ENCODE results near the gene PXN. TPM values are rescaled to one million over a fixed set of nuclear protein-coding genes. Genes with fewer than 3 reads are reported as not detected.

The PXN gene
- total RNA-seq, 8 experiments from 2014 or later = 10.1 to 52.6 (median 23.8) TPM

GRCh38 chr12:120225200-120225558, 40.4 kb downstream of the PXN start:
- ATAC-seq (replicated peaks in 6 of 8) = no peak
- no peak overlapping the region for H3K27ac ChIP-seq
- no peak overlapping the region for H3K4me3 ChIP-seq
- peaks cover 32 to 40% of the 10 kb centered on the region in 2 donors for H3K4me1 ChIP-seq (replicated peaks in 1 of 2)
- WGBS, 10 experiments = 30 to 70% (median 50%) methylated on average over 2 to 9 of the region's 9 CpGs; no CpG with 5 or more reads in 5 of the 10 experiments
- in situ Hi-C loops (cut with MboI; ENCODE audit: low pct_unique_long_range_greater_than_20kb in 2 of 9, low sequenced_read_pairs in 9 of 9, unreplicated experiment in 9 of 9) = loop anchor here in 2 of 9 experiments (5.0 to 10.0 kb wide), 2 partner anchors 42 to 50 kb away; partner anchors contain the start of gene PXN (in 1 of the 2)

GRCh38 chr12:120224304-120225199, 41.0 kb downstream of the PXN start:
- peak in 3 of 8 experiments; percentile 4 to 65 (median 10) for ATAC-seq (replicated peaks in 6 of 8)
- in situ Hi-C loops (cut with MboI; ENCODE audit: low pct_unique_long_range_greater_than_20kb in 2 of 9, low sequenced_read_pairs in 9 of 9, unreplicated experiment in 9 of 9) = loop anchor here in 2 of 9 experiments (5.0 to 25.0 kb wide), 3 partner anchors 43 to 238 kb away; partner anchors contain the start of genes PXN (in 1 of the 2) and SRSF9 (in 1 of the 2)
- WGBS, 10 experiments = 60 to 83% methylated on average over 1 of the region's 25 CpGs; no CpG with 5 or more reads in 8 of the 10 experiments
- Histone ChIP-seq H3K4me1 (replicated peaks in 1 of 2) (peaks cover 26 to 34% of the 10 kb centered on the region in 2 donors), H3K27ac (no peak overlapping the region), H3K4me3 (no peak overlapping the region)

- Histone ChIP-seq H3K4me3 (no peak overlapping the region), H3K27ac (no peak overlapping the region), H3K4me1 (replicated peaks in 1 of 2) (peaks cover 17 to 25% of the 10 kb centered on the region in 2 donors)
- ATAC-seq (replicated peaks in 6 of 8) = no peak
- in situ Hi-C loops (cut with MboI; ENCODE audit: low pct_unique_long_range_greater_than_20kb in 2 of 9, low sequenced_read_pairs in 9 of 9, unreplicated experiment in 9 of 9) = loop anchor here in 1 of 9 experiments (10.0 to 25.0 kb wide), 2 partner anchors 51 to 239 kb away; partner anchors contain the start of gene SRSF9
- 75 to 100% (median 90%) methylated on average over 1 to 4 of the region's 19 CpGs; no CpG with 5 or more reads in 6 of the 10 experiments for WGBS, 10 experiments
Observed at GRCh38 chr12:120223458-120224303, 41.8 kb downstream of the PXN start.

DNA sequence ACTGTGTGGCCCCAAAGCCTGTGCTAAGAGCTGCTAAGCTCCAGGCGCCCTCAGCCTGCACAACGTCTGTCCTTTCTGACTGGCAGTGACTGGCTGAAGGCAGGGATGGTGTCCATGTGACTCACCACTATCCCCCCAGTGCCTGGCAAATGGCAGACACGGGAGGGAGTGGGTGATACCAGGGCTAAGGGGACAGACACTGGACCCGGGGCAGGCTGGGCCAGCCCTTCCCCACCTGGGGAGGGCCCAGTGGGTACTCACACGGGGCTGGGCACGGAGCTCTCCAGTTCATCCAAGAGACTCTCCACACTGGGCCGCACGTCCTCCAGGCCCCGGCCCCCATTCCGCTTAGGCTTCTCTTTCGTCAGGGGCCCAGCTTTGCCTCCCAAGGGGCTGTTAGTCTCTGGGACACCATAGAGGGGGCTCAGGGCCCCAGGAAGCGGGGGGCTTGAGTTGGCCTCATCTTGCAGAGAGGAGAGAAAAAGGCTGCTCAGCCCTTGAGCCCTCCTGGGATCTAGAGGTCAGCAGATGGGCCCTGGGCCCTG, 43.2 kb downstream of the PXN start:
- in situ Hi-C loops (cut with MboI; ENCODE audit: low pct_unique_long_range_greater_than_20kb in 2 of 9, low sequenced_read_pairs in 9 of 9, unreplicated experiment in 9 of 9) = loop anchor here in 1 of 9 experiments (10.0 to 25.0 kb wide), 2 partner anchors 52 to 240 kb away; partner anchors contain the start of gene SRSF9
- peaks cover 11 to 19% of the 10 kb centered on the region in 2 donors for H3K4me1 ChIP-seq (replicated peaks in 1 of 2)
- ATAC-seq (replicated peaks in 6 of 8) = no peak
- H3K4me3 ChIP-seq = no peak overlapping the region
- WGBS, 10 experiments = 87 to 100% (median 93%) methylated on average over 1 to 5 of the region's 12 CpGs; no CpG with 5 or more reads in 6 of the 10 experiments
- H3K27ac ChIP-seq = no peak overlapping the region

DNA sequence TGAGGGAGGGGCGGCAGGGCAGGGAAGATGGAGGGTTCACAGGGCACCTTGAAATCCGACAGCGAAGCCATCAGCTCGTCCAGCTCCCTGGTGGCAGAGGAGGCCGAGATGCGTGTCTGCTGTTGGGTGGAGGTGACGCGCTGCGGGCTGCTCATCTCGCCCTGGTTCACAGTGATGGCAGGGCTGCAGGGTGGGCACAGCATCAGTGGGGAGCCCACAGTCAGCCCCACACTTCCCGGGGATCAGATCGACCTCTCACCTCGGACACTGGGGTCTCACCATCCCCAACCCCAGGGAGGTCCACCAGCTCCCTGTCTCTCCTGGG, 44.0 kb downstream of the PXN start:
- 40 to 100% methylated on average over 1 to 5 of the region's 13 CpGs; no CpG with 5 or more reads in 8 of the 10 experiments for WGBS, 10 experiments
- Histone ChIP-seq H3K4me1 (replicated peaks in 1 of 2) (peaks cover 11 to 19% of the 10 kb centered on the region in 2 donors), H3K4me3 (no peak overlapping the region), H3K27ac (peak overlapping the region in 1 of 2 donors; percentile 72)
- ATAC-seq (replicated peaks in 6 of 8) = no peak
- in situ Hi-C loops (cut with MboI; ENCODE audit: low pct_unique_long_range_greater_than_20kb in 2 of 9, low sequenced_read_pairs in 9 of 9, unreplicated experiment in 9 of 9) = loop anchor here in 1 of 9 experiments (10.0 to 25.0 kb wide), 2 partner anchors 53 to 241 kb away; partner anchors contain the start of gene SRSF9

- in situ Hi-C loops (cut with MboI; ENCODE audit: low pct_unique_long_range_greater_than_20kb in 2 of 9, low sequenced_read_pairs in 9 of 9, unreplicated experiment in 9 of 9) = loop anchor here in 1 of 9 experiments (10.0 to 25.0 kb wide), 2 partner anchors 54 to 241 kb away; partner anchors contain the start of gene SRSF9
- WGBS, 10 experiments = 54 to 81% (median 72%) methylated on average over 1 to 3 of the region's 10 CpGs; no CpG with 5 or more reads in 4 of the 10 experiments
- H3K4me3 ChIP-seq = no peak overlapping the region
- peaks cover 11 to 19% of the 10 kb centered on the region in 2 donors for H3K4me1 ChIP-seq (replicated peaks in 1 of 2)
- ATAC-seq (replicated peaks in 6 of 8) = peak in 5 of 8 experiments; percentile 12 to 53 (median 42)
- H3K27ac ChIP-seq = peak overlapping the region; percentile 66 to 72
Observed at GRCh38 chr12:120220838-120221575, 44.5 kb downstream of the PXN start.

GRCh38 chr12:120218680-120219606, 46.6 kb downstream of the PXN start:
- no peak for ATAC-seq (replicated peaks in 6 of 8)
- H3K4me1 ChIP-seq (replicated peaks in 1 of 2) = peaks cover 8 to 12% of the 10 kb centered on the region in 2 donors
- 91 to 100% (median 100%) methylated on average over 1 to 15 of the region's 19 CpGs; no CpG with 5 or more reads in 2 of the 10 experiments for WGBS, 10 experiments
- H3K27ac ChIP-seq = no peak overlapping the region
- in situ Hi-C loops (cut with MboI; ENCODE audit: low pct_unique_long_range_greater_than_20kb in 2 of 9, low sequenced_read_pairs in 9 of 9, unreplicated experiment in 9 of 9) = loop anchor here in 1 of 9 experiments (25.0 kb wide), 1 partner anchor 243 kb away; the partner anchor contains the start of gene SRSF9
- H3K4me3 ChIP-seq = no peak overlapping the region

GRCh38 chr12:120216742-120217605, 48.6 kb downstream of the PXN start:
- peak in 3 of 8 experiments; percentile 6 to 13 (median 12) for ATAC-seq (replicated peaks in 6 of 8)
- WGBS, 10 experiments = 33 to 100% (median 86%) methylated on average over 1 to 2 of the region's 32 CpGs; no CpG with 5 or more reads in 2 of the 10 experiments
- Histone ChIP-seq H3K4me3 (no peak overlapping the region), H3K27ac (no peak overlapping the region), H3K4me1 (replicated peaks in 1 of 2) (peaks cover 8 to 12% of the 10 kb centered on the region in 2 donors)
- in situ Hi-C loops (cut with MboI; ENCODE audit: low pct_unique_long_range_greater_than_20kb in 2 of 9, low sequenced_read_pairs in 9 of 9, unreplicated experiment in 9 of 9) = loop anchor here in 1 of 9 experiments (25.0 kb wide), 1 partner anchor 245 kb away; the partner anchor contains the start of gene SRSF9

- WGBS, 10 experiments = 20 to 100% (median 69%) methylated on average over 1 to 8 of the region's 23 CpGs; no CpG with 5 or more reads in 1 of the 10 experiments
- in situ Hi-C loops (cut with MboI; ENCODE audit: low pct_unique_long_range_greater_than_20kb in 2 of 9, low sequenced_read_pairs in 9 of 9, unreplicated experiment in 9 of 9) = loop anchor here in 1 of 9 experiments (25.0 kb wide), 1 partner anchor 246 kb away; the partner anchor contains the start of gene SRSF9
Observed at GRCh38 chr12:120215766-120216735, 49.5 kb downstream of the PXN start.

More at GRCh38 chr12:120215766-120216735, 49.5 kb downstream of the PXN start:
- Histone ChIP-seq H3K4me1 (replicated peaks in 1 of 2) (peaks cover 5 to 6% of the 10 kb centered on the region in 2 donors), H3K27ac (no peak overlapping the region), H3K4me3 (no peak overlapping the region)
- ATAC-seq (replicated peaks in 6 of 8) = peak in 2 of 8 experiments; percentile 9 to 10
